ENCODE data around the gene MYO1D. TPM values are rescaled to one million over a fixed set of nuclear protein-coding genes. Genes with fewer than 3 reads are reported as not detected.

Gene MYO1D
- total and polyA plus RNA-seq, 4 donors = 4.5 to 22.9 (median 13.3) TPM

GRCh38 chr17:32570081-32570396, 306.9 kb downstream of the MYO1D start:
- TF ChIP-seq REST (IDR thresholded peaks at IDR 0.05) (no peak), SP1 (IDR thresholded peaks at IDR 0.05) (no peak), NR2F2 (IDR thresholded peaks at IDR 0.05) (no peak), RAD21 (IDR thresholded peaks at IDR 0.05) (no peak), GABPA (IDR thresholded peaks at IDR 0.05 in 1 of 2, conservative IDR thresholded peaks at IDR 0.05 in 1 of 2) (no peak), FOXA2 (IDR thresholded peaks at IDR 0.05) (no peak), FOXA1 (IDR thresholded peaks at IDR 0.05) (no peak), ATF3 (IDR thresholded peaks at IDR 0.05) (no peak), RXRA (IDR thresholded peaks at IDR 0.05) (no peak), YY1 (IDR thresholded peaks at IDR 0.05) (no peak), HNF4G (IDR thresholded peaks at IDR 0.05) (no peak)
- Histone ChIP-seq H3K9me3 (ENCODE audit: control insufficient read depth in 4 of 4, low read length in 3 of 4) (no peaks in the 10 kb centered on the region), H3K4me3 (ENCODE audit: low read depth in 1 of 3, low read length in 3 of 3) (no peak overlapping the region), H3K27ac (ENCODE audit: low read depth in 1 of 2, low read length in 2 of 2) (no peak overlapping the region), H3K36me3 (ENCODE audit: control insufficient read depth in 4 of 4, insufficient read depth in 3 of 4, low read depth in 1 of 4, low read length in 3 of 4) (no peaks in the 10 kb centered on the region), H3K9ac (ENCODE audit: low read depth in 1 of 2, low read length in 2 of 2) (no peak overlapping the region), H3K27me3 (ENCODE audit: control insufficient read depth in 4 of 4, insufficient read depth in 4 of 4, low read length in 3 of 4) (no peaks in the 10 kb centered on the region), H3K4me1 (ENCODE audit: control insufficient read depth in 4 of 4, insufficient read depth in 4 of 4, low read length in 3 of 4) (no peaks in the 10 kb centered on the region)
- no peak for DNase-seq (ENCODE audit: low spot score)
- 92% methylated on average over 2 of the region's 2 CpGs for WGBS

- TF ChIP-seq FOXA1 (IDR thresholded peaks at IDR 0.05) = no peak
- TF ChIP-seq EGR1 (IDR thresholded peaks at IDR 0.05; ENCODE audit: low read depth in 2 of 2) = no peak
- no peak for TF ChIP-seq MAX (IDR thresholded peaks at IDR 0.05)
- TF ChIP-seq NR2F2 (IDR thresholded peaks at IDR 0.05) = no peak
- no peak for TF ChIP-seq GABPA (IDR thresholded peaks at IDR 0.05 in 1 of 2, conservative IDR thresholded peaks at IDR 0.05 in 1 of 2)
- H3K9me3 ChIP-seq (ENCODE audit: control insufficient read depth in 4 of 4, low read length in 3 of 4) = no peaks in the 10 kb centered on the region
- H3K9ac ChIP-seq (ENCODE audit: low read depth in 1 of 2, low read length in 2 of 2) = no peak overlapping the region
- H3K4me3 ChIP-seq (ENCODE audit: low read depth in 1 of 3, low read length in 3 of 3) = no peak overlapping the region
- whole genome bisulfite sequencing = 90% methylated on average over 7 of the region's 7 CpGs
- DNase-seq (ENCODE audit: low spot score) = no peak
- no peak overlapping the region for H3K27ac ChIP-seq (ENCODE audit: low read depth in 1 of 2, low read length in 2 of 2)
- no peaks in the 10 kb centered on the region for H3K27me3 ChIP-seq (ENCODE audit: control insufficient read depth in 4 of 4, insufficient read depth in 4 of 4, low read length in 3 of 4)
- no peaks in the 10 kb centered on the region for H3K36me3 ChIP-seq (ENCODE audit: control insufficient read depth in 4 of 4, insufficient read depth in 3 of 4, low read depth in 1 of 4, low read length in 3 of 4)
- no peaks in the 10 kb centered on the region for H3K4me1 ChIP-seq (ENCODE audit: control insufficient read depth in 4 of 4, insufficient read depth in 4 of 4, low read length in 3 of 4)
Observed at GRCh38 chr17:32569171-32570080, 307.5 kb downstream of the MYO1D start.

- H3K9me3 ChIP-seq (ENCODE audit: control insufficient read depth in 4 of 4, low read length in 3 of 4) = no peaks in the 10 kb centered on the region
- 90% methylated on average over 4 of the region's 4 CpGs for WGBS
- no peaks in the 10 kb centered on the region for H3K27me3 ChIP-seq (ENCODE audit: control insufficient read depth in 4 of 4, insufficient read depth in 4 of 4, low read length in 3 of 4)
- H3K27ac ChIP-seq (ENCODE audit: low read depth in 1 of 2, low read length in 2 of 2) = no peak overlapping the region
- no peak for DNase-seq (ENCODE audit: low spot score)
- H3K4me1 ChIP-seq (ENCODE audit: control insufficient read depth in 4 of 4, insufficient read depth in 4 of 4, low read length in 3 of 4) = no peaks in the 10 kb centered on the region
- no peak overlapping the region for H3K9ac ChIP-seq (ENCODE audit: low read depth in 1 of 2, low read length in 2 of 2)
- no peak overlapping the region for H3K4me3 ChIP-seq (ENCODE audit: low read depth in 1 of 3, low read length in 3 of 3)
- H3K36me3 ChIP-seq (ENCODE audit: control insufficient read depth in 4 of 4, insufficient read depth in 3 of 4, low read depth in 1 of 4, low read length in 3 of 4) = no peaks in the 10 kb centered on the region
- TF ChIP-seq EGR1 (IDR thresholded peaks at IDR 0.05; ENCODE audit: low read depth in 2 of 2) (no peak), RXRA (IDR thresholded peaks at IDR 0.05) (no peak), RAD21 (IDR thresholded peaks at IDR 0.05) (no peak), CTCF (IDR thresholded peaks at IDR 0.05; ENCODE audit: low read depth, low read length, missing input control) (no peak), YY1 (IDR thresholded peaks at IDR 0.05) (no peak), ATF3 (IDR thresholded peaks at IDR 0.05) (no peak), ZBTB33 (IDR thresholded peaks at IDR 0.05) (no peak)
Observed at GRCh38 chr17:32568705-32569104, 308.2 kb downstream of the MYO1D start.

Measured in liver (tissue), 9 donors.